ENCODE results near the gene PTPRC.

PTPRC gene

DNA sequence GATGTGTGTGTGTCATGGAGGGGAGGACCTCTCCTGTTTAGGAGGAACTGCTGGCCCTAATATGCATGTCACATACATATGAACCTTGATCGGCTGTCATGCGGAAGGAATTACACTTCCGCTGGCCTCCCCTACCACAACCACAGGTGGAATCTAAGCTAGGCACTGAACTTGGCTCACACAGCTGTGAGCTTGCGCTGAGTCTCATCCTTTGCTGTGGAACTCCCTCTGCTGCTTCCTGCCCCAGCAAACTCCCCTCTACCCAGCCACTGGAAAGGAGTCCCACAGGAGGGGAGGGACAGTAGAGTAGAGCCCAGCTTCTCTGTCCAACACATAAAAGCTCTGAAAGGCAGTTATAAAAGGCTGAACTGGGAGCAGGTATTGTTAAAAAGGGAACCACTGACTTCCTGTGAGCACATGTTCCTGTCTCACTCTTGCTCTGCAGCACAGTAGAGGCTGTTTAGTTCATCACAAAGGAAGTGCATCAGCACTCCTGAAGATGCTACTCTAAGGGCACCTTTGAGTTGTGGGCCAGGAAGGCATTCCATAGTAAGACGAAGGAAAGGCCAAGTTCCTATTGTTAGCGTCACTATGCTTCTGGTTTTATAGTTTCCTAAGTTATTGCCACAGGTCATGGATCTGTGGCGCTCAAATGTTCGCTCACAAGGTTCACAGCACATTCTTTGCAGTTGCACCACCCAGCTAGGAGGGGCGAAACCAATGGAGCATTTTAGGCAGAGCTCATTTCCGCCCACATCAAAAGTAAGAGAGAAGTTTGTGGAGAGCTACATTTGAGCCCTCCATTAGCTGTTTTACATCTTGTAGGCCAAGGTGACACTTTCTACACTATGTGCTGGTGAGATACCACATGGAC, 17.7 kb upstream of the PTPRC start:
- no peak for DNase-seq

DNA sequence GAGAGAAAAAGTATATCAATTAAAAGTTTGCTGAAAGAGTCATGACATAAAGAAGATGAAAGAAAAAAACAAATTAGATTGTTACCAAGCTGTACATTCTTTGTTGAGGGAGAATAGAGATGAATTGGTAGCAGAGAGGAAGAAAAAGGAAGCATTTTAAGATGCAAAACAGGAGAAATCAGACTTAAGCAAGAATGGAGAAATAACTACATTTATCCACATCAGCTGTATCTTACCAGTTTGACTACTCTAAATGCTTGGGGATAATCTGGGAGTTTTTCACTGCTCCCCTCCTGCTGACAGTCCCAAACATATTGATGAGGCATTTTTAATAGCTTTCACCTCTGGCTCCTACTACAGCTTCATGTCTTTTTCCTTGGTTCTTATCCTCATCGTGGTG, 16.8 kb upstream of the PTPRC start:
- DNase-seq: no peak

- DNase-seq: no peak
Measured at GRCh38 chr1:198623752-198624647, 14.8 kb upstream of the PTPRC start.

DNA sequence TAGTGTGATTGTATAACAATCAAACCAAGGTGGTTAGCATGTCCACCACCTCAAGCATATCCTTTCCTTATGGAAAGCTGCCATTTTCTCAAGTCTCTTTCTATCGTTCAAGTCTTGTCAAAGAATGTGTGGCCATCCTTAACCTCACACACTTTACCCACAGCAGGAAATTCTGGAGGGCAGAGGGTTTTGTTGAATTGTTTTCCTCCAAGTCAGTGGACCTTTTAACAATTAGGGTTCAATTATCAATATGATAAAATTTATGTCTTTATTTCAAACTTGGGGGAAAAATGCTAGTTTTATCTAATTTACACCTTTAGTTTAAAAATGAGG, 14.2 kb upstream of the PTPRC start:
- DNase-seq: no peak

- DNase-seq: no peak
Measured at GRCh38 chr1:198627436-198628066, 11.3 kb upstream of the PTPRC start.

DNA sequence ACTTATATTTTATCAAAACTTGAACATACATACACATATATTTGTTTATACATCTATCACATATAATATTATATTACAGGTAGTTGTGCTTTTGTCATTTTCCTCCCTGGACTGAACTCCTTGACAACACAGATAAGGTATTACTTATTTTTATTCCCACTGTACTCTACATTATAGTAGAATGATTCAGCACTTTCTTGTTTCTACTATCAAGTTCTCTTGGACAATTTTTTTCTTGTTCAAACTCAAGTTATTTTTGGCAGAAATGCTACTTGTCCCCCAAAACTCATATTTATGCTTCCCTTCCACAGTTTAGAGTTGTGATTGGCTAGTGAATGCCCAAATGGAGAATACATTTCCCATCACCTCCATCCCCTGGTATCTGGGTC, 10.8 kb upstream of the PTPRC start:
- DNase-seq: no peak

- no peak for DNase-seq
Measured at GRCh38 chr1:198629610-198630009, 9.2 kb upstream of the PTPRC start.

DNA sequence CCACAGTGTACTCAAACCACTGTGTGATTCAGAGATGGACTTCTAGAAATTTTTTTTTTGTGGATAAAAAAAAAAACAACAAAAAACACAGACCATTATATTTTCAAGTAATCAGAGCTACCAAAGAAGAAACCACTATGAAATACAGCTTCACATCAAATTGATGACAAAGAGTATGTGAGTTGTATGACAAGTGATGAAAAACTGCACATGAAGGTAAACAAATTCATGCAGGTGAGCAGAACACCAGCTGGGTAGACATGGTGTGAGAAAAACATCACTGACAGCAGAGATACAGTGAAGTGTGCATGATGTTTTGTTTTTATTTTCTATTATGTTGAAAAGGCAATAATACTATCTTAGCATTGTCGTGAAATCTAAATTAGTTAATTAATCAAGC, 8.0 kb upstream of the PTPRC start:
- DNase-seq: no peak

- no peak for DNase-seq
Measured at GRCh38 chr1:198631292-198631691, 7.5 kb upstream of the PTPRC start.

DNA sequence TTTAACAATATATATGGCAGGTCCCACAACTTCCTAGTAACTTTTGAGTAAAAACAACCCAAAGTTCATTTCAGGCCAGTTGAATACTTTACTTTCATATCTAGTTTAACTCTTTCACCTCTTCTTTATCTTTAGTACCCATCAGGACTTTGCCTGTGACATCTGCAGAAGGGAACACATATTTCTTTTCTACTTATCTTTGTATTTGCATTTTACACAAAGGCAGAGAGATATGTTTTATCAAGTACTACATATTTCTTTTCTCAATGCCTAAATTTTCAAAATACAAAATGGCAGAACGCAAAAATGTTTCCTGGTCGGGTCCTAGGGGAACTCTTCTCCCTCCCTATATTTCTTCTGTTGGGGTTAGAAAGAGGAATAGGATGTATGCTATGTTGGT, 6.8 kb upstream of the PTPRC start:
- no peak for DNase-seq

- DNase-seq: no peak
Measured at GRCh38 chr1:198633675-198634121, 5.1 kb upstream of the PTPRC start.

DNA sequence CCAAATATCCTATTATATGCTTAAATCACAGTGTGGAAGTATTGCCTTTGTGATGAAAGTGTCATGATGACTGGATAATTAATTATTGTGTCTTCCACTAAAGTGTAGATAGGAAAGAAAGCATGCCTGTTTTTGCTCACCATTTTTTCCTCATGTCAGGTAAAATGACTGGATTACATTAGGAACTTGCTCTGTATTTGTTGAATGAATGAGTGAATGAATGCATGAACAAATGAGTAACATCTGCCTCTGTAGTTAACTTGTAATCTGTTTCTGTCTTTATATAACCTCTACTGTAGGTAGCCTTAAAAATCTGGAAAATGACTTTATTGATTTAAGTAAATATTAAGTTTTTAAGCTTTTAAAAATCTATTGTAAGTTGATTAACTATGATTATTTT, 2.9 kb upstream of the PTPRC start:
- no peak for DNase-seq

DNA sequence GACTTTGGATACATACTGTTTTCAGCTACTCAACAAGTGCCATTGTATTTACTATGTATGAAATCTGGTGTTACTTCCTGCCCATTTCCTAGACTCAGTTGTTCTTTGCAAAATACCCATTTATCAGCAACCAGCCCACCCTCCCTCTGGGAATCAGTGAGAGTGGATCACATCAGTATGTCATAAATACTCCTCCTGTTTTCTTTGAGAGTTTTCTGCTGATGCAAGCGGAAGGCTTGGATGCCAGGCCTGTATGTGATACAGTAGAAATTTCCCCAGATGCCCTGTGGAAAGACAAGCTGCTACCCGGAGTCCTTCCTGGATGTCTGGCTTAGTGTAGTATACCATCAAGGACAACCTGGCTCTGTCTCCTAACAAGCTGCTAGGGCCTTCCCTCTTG, 2.4 kb upstream of the PTPRC start:
- no peak for DNase-seq

GRCh38 chr1:198637157-198637556, 1.7 kb upstream of the PTPRC start:
- DNase-seq: no peak

GRCh38 chr1:198637916-198638437, 863 bp upstream of the PTPRC start:
- DNase-seq: no peak

DNA sequence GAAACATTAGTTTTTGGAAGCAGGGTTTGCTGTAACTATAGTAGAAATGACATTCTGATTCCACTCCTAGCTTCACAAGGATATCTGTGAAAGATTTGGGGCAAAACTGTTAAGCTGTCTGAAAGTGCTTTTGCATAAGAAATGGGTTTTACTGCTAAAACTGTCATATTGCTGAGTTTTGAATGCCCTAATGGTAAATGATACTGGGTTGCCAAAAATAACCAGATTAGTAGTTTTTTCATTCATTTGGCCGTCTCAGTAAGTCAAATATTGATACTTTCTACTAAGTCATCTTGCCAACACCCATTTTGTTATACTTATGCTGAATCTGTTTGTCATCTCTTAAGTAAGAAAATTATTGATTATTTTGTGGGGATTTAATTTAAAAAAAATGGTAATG, 399 bp upstream of the PTPRC start:
- no peak for DNase-seq

DNA sequence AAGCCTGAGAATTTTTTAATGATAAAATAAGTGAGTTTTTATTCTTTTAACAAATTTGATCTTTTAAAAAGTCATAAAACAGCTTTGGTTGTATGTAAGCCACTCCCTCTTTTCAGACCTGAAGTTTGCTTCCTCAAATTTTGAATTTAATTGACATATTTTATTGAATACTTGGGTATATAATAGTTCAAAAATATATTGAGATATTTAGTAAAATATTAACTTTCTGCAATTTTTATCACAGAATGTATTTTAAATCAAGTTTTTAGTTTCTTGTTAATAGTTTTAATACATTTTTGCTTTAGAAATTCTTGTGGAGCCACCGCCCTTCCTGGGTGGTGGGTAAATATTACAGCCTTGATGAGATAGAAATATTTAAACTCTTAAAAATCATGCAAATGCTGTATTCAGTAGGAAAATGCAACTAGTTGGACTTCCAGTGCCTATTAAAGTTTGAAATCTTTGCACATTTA, 867 bp downstream of the PTPRC start:
- DNase-seq: no peak

- no peak for DNase-seq
Measured at GRCh38 chr1:198640174-198640573, 1.3 kb downstream of the PTPRC start.

- no peak for DNase-seq
Measured at GRCh38 chr1:198641501-198641900, 2.7 kb downstream of the PTPRC start.

DNA sequence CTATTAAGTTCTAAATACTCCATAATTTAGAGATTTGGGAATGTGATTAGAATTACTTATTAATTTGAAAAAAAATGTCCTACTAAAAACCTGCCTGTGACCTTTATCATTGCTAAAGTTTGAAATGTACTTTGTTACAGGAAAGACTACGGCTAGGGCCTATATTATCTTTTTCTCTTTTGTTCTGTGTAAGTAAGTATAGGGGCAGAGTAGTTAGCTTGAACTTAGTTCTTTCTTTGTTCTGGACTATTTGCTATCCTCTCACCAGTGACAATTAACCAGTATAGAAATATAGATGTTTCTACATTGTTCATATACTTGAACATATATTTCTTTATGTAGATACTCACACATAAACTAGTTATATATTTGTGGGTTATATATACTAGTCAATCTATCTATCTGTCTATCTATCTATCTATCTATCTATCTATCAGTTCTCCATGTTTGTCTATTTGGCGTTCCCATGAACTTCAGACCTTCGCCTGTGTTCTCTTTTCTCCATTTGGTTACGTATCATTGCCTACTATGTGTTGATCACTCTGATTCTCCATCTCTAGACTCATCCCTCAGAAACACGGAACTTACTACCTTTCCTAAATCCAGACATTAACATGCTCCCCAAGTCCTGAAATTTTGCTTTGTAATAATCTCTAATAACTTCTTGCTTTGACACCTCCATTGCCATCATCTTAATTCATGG, 3.3 kb downstream of the PTPRC start:
- DNase-seq: no peak

DNA sequence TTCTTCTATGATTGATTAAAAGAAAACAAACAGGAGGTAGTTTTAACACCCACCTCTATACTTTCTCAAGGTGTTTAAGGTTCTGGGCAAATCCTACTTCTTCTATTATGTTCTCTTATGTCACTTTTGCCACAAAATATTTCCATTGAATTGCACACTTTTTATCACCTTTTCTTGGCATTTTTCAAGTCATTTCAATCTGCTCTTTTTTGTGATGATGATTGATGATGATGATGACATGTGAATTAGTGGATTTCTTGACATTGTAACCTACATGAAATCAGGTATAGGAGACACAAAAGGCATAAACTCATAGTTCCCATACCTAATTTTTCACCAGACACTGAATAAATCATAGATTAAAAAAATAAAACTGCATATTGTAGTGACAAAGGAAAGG, 4.1 kb downstream of the PTPRC start:
- DNase-seq: no peak

GRCh38 chr1:198643808-198644207, 5.0 kb downstream of the PTPRC start:
- no peak for DNase-seq

DNA sequence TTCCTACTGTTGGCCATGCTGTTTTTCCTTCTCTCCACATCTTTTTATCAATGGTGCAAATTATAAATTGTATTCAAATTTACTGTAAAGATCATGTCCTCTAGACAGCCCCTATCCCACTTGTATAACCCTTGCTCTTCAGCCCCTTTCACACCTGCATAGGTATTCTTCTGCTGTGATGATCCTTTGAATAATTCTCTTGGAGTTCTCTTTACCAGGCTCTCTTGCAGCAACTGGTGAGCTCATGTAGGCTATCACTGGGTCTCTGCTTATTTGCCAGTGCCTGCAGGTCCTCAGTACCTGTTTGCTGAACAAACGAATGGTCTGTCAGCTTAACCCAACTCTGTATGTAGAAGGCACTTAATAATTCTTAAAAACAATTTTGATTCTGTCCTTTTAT, 8.2 kb downstream of the PTPRC start:
- DNase-seq: no peak
